T-cell (primary cell): ENCODE measurements around the gene ABCA8. TPM values are rescaled to one million over a fixed set of nuclear protein-coding genes. Genes with fewer than 3 reads are reported as not detected.

Source experiments
- ATAC-seq, 4 experiments: fragments of 200-7000 bp in 3 of 4; fragments of 150-1000 bp in 1 of 4; cut with Tn5 transposase; replicated peaks in 1 of 4; 1 replicate in 3 of 4; 2 replicates in 1 of 4; pipeline ENCODE4 v1.10.0; 2021; ENCODE audit warnings: moderate library complexity in 3 of 4, mild to moderate bottlenecking in 2 of 4, moderate number of reproducible peaks in 1 of 4
- CTCF ChIA-PET, 2 donors: fragments of 300-600 bp; sonication (Branson Sonifier 250); formaldehyde crosslinking; loops; one replicate each; lab custom pipeline; 2022; ENCODE audit warnings: antibody characterized with exemption in 2 of 2; lab: Charles Lee
- POLR2A ChIA-PET, 2 donors: fragments of 300-600 bp; sonication (Branson Sonifier 250); formaldehyde crosslinking; loops; one replicate each; lab custom pipeline; 2022; ENCODE audit warnings: antibody characterized with exemption in 2 of 2; lab: Charles Lee
- DNase-seq, 35 experiments: peaks; one replicate each; pipeline versions ENCODE4 v3.0.0 to v3.0.0-alpha.2; 2013 to 2023
- H3K27ac ChIP-seq: one replicate; pipeline ENCODE4 v1.5.1; 2013; ENCODE audit warnings: low read length
- H3K27me3 ChIP-seq, 2 experiments: replicated peaks in 1 of 2; 1 replicate in 1 of 2; 2 replicates in 1 of 2; pipeline versions ENCODE4 v1.6.1 to v1.7.0; 2013; ENCODE audit warnings: low read length in 1 of 2, mixed read lengths in 1 of 2; ENCODE audit not compliant: control insufficient read depth in 2 of 2, insufficient read depth in 2 of 2; ENCODE audit errors: extremely low read depth in 1 of 2
- H3K36me3 ChIP-seq, 2 donors: 1 replicate in 1 of 2; 2 replicates in 1 of 2; pipeline versions ENCODE4 v1.6.1 to v1.7.0; 2013; ENCODE audit warnings: low read length in 1 of 2; ENCODE audit not compliant: control insufficient read depth in 2 of 2, insufficient read depth in 1 of 2; ENCODE audit errors: extremely low read depth in 1 of 2
- H3K4me1 ChIP-seq, 2 experiments: 1 replicate in 1 of 2; 2 replicates in 1 of 2; pipeline versions ENCODE4 v1.6.1 to v1.7.0; 2013; ENCODE audit warnings: low read length in 2 of 2, mixed read lengths in 1 of 2; ENCODE audit not compliant: insufficient read depth in 2 of 2, control insufficient read depth in 1 of 2; ENCODE audit errors: extremely low read depth in 1 of 2
- H3K4me3 ChIP-seq, 2 donors: 1 replicate in 1 of 2; 2 replicates in 1 of 2; pipeline versions ENCODE4 v1.5.1 to v1.7.0; 2013; ENCODE audit warnings: mild to moderate bottlenecking in 2 of 2, low read length in 1 of 2, moderate library complexity in 1 of 2; ENCODE audit not compliant: control insufficient read depth in 1 of 2; ENCODE audit errors: extremely low read depth in 1 of 2
- H3K9me3 ChIP-seq: 2 replicates; pipeline ENCODE4 v1.7.0; 2013
- H3K27ac Mint-ChIP-seq, 2 donors: one replicate each; pipeline ENCODE4 v1.8.0; 2020 to 2021; ENCODE audit warnings: mild to moderate bottlenecking in 2 of 2, mixed read lengths in 2 of 2
- H3K27me3 Mint-ChIP-seq, 2 donors: one replicate each; pipeline ENCODE4 v1.8.0; 2021 to 2022; ENCODE audit warnings: mixed read lengths in 2 of 2
- H3K36me3 Mint-ChIP-seq: one replicate; pipeline ENCODE4 v1.8.0; 2021; ENCODE audit warnings: mixed read lengths
- H3K4me1 Mint-ChIP-seq, 3 donors: one replicate each; pipeline ENCODE4 v1.8.0; 2020 to 2022; ENCODE audit warnings: mixed read lengths in 3 of 3, mild to moderate bottlenecking in 1 of 3
- H3K4me3 Mint-ChIP-seq, 3 donors: one replicate each; pipeline ENCODE4 v1.8.0; 2020 to 2022; ENCODE audit warnings: mild to moderate bottlenecking in 3 of 3, mixed read lengths in 3 of 3, moderate library complexity in 3 of 3
- H3K9me3 Mint-ChIP-seq, 3 donors: one replicate each; pipeline ENCODE4 v1.8.0; 2020 to 2022; ENCODE audit warnings: mixed read lengths in 3 of 3
- WGBS: methylation state at CpG from one replicate; pipeline ENCODE4 v1.1.5; 2013; ENCODE audit warnings: missing lambda C conversion rate; ENCODE audit not compliant: insufficient coverage; 5-methylcytosine and 5-hydroxymethylcytosine counted together
- total RNA-seq, 35 experiments: library from RNA in 6 of 35; stranded (reverse) in 6 of 35; fragments of 120-200 nt in 1 of 35; gene quantifications; one replicate each; pipeline versions ENCODE4 v1.2.1 to v1.2.4 and lab custom pipeline; 2013 to 2026

Gene ABCA8
- total RNA-seq, 5 donors from 2014 or later (not counting 1 experiment from before 2014, with no cell fraction given) = 0.19 to 0.76 (median 0.32) TPM; not detected in 2

- WGBS = no CpG with 5 or more reads among the region's 2 CpGs
- Histone ChIP-seq H3K4me3 (no peak overlapping the region), H3K27ac (no peak overlapping the region), H3K27me3 (peaks cover 0 to 7% of the 10 kb centered on the region in 2 experiments), H3K9me3 (no peaks in the 10 kb centered on the region), H3K36me3 (no peaks in the 10 kb centered on the region), H3K4me1 (no peaks in the 10 kb centered on the region)
- no peaks in the 10 kb centered on the region for H3K36me3 Mint-ChIP-seq
- ChIA-PET CTCF (no interaction called here), POLR2A (no interaction called here)
- peaks cover 20 to 38% of the 10 kb centered on the region in 2 donors for H3K27me3 Mint-ChIP-seq
- no peak for DNase-seq
- no peak for ATAC-seq
- H3K27ac Mint-ChIP-seq = no peak overlapping the region
- no peaks in the 10 kb centered on the region for H3K4me1 Mint-ChIP-seq
- no peak overlapping the region for H3K4me3 Mint-ChIP-seq
- H3K9me3 Mint-ChIP-seq = no peaks in the 10 kb centered on the region
Measured at GRCh38 chr17:68835071-68835470, 120.1 kb downstream of the ABCA8 start.

DNA sequence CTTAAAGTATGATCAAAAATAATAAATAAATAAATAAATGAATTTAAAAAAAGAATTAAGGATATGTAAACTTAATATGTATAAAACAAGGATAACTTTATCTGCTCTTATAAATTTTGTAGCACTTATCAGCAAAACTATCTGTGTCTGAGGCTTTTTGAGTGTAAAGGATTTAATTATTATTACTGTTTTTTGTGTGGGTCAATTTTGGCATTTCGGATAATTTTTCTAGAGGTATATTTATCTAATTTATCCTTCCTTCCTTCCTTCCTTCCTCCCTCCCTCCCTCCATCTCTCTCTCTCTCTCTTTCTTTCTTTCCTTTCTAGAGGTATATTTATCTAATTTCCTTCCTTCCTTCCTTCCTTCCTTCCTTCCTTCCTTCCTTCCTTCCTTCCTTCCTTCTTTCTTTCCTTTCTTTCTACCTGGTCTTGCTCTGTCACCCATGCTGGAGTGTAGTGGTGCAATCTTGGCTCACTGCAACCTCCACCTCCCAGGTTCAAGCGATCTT, 120.8 kb downstream of the ABCA8 start:
- POLR2A ChIA-PET = no interaction called here

GRCh38 chr17:68832109-68832802, 122.9 kb downstream of the ABCA8 start:
- Histone ChIP-seq H3K4me1 (no peaks in the 10 kb centered on the region), H3K4me3 (no peak overlapping the region), H3K27me3 (peaks cover 0 to 2% of the 10 kb centered on the region in 2 experiments), H3K27ac (no peak overlapping the region), H3K36me3 (no peaks in the 10 kb centered on the region), H3K9me3 (no peaks in the 10 kb centered on the region)
- H3K27ac Mint-ChIP-seq = no peak overlapping the region
- ATAC-seq = no peak
- no peaks in the 10 kb centered on the region for H3K36me3 Mint-ChIP-seq
- H3K27me3 Mint-ChIP-seq = peaks cover 18 to 19% of the 10 kb centered on the region in 2 donors
- DNase-seq = no peak
- H3K4me1 Mint-ChIP-seq = no peaks in the 10 kb centered on the region
- ChIA-PET POLR2A (no interaction called here), CTCF (no interaction called here)
- H3K9me3 Mint-ChIP-seq = no peaks in the 10 kb centered on the region
- no peak overlapping the region for H3K4me3 Mint-ChIP-seq
- 20% methylated on average over 2 of the region's 2 CpGs for WGBS

More for the DNA sequence above, 120.8 kb downstream of the ABCA8 start:
- H3K4me3 ChIP-seq = no peak overlapping the region
- ATAC-seq = no peak
- Mint-ChIP-seq H3K36me3 (no peaks in the 10 kb centered on the region), H3K4me1 (no peaks in the 10 kb centered on the region), H3K27me3 (peaks cover 20 to 31% of the 10 kb centered on the region in 2 donors), H3K4me3 (no peak overlapping the region), H3K9me3 (no peaks in the 10 kb centered on the region), H3K27ac (no peak overlapping the region)
- H3K27me3 ChIP-seq = peaks cover 0 to 5% of the 10 kb centered on the region in 2 experiments
- no peak for DNase-seq
- no peaks in the 10 kb centered on the region for H3K4me1 ChIP-seq
- H3K9me3 ChIP-seq = no peaks in the 10 kb centered on the region
- CTCF ChIA-PET = no interaction called here
- no CpG with 5 or more reads among the region's 2 CpGs for WGBS
- H3K36me3 ChIP-seq = no peaks in the 10 kb centered on the region
- no peak overlapping the region for H3K27ac ChIP-seq

DNA sequence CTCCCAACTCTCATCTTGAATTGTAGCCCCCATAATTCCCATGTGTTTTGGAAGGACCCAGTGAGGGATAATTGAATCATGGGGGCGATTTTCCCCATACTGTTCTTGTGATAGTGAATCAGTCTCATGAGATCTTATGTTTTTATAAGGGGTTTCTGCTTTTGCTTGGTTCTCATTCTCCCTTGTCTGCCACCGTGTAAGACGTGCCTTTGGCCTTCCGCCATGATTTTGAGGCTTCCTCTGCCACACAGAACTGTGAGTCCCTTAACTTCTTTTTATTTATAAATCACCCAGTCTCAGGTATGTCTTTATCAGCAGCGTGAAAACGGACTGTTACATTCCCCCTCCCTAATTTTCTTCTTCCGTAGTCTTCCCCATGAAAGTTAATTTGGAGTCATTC, 124.0 kb downstream of the ABCA8 start:
- peaks cover 0 to 2% of the 10 kb centered on the region in 2 experiments for H3K27me3 ChIP-seq
- no peaks in the 10 kb centered on the region for H3K9me3 ChIP-seq
- Mint-ChIP-seq H3K9me3 (no peaks in the 10 kb centered on the region), H3K4me1 (no peaks in the 10 kb centered on the region), H3K36me3 (no peaks in the 10 kb centered on the region), H3K4me3 (no peak overlapping the region), H3K27me3 (peaks cover 10 to 11% of the 10 kb centered on the region in 2 donors), H3K27ac (no peak overlapping the region)
- DNase-seq = no peak
- H3K4me1 ChIP-seq = no peaks in the 10 kb centered on the region
- no peak for ATAC-seq
- ChIA-PET POLR2A (no interaction called here), CTCF (no interaction called here)
- WGBS = 90% methylated on average over 6 of the region's 7 CpGs
- no peak overlapping the region for H3K4me3 ChIP-seq
- no peaks in the 10 kb centered on the region for H3K36me3 ChIP-seq
- H3K27ac ChIP-seq = no peak overlapping the region

- Histone ChIP-seq H3K9me3 (no peaks in the 10 kb centered on the region), H3K27me3 (no peaks in the 10 kb centered on the region), H3K27ac (no peak overlapping the region), H3K36me3 (no peaks in the 10 kb centered on the region), H3K4me1 (no peaks in the 10 kb centered on the region), H3K4me3 (no peak overlapping the region)
- H3K4me1 Mint-ChIP-seq = no peaks in the 10 kb centered on the region
- no peaks in the 10 kb centered on the region for H3K9me3 Mint-ChIP-seq
- no peak overlapping the region for H3K27ac Mint-ChIP-seq
- WGBS = no CpG with 5 or more reads among the region's 2 CpGs
- DNase-seq (no peak), ATAC-seq (no peak)
- CTCF ChIA-PET = no interaction called here
- POLR2A ChIA-PET = no interaction called here
- no peaks in the 10 kb centered on the region for H3K36me3 Mint-ChIP-seq
- H3K27me3 Mint-ChIP-seq = peaks cover 10 to 11% of the 10 kb centered on the region in 2 donors
- H3K4me3 Mint-ChIP-seq = no peak overlapping the region
Measured at GRCh38 chr17:68830313-68830712, 124.9 kb downstream of the ABCA8 start.

GRCh38 chr17:68829211-68829610, 126.0 kb downstream of the ABCA8 start:
- Mint-ChIP-seq H3K27ac (no peak overlapping the region), H3K27me3 (peaks cover 10 to 11% of the 10 kb centered on the region in 2 donors), H3K4me1 (no peaks in the 10 kb centered on the region), H3K36me3 (no peaks in the 10 kb centered on the region), H3K4me3 (no peak overlapping the region), H3K9me3 (no peaks in the 10 kb centered on the region)
- no peaks in the 10 kb centered on the region for H3K36me3 ChIP-seq
- no CpG with 5 or more reads among the region's 4 CpGs for WGBS
- ChIA-PET CTCF (no interaction called here), POLR2A (no interaction called here)
- no peaks in the 10 kb centered on the region for H3K9me3 ChIP-seq
- ATAC-seq (no peak), DNase-seq (no peak)
- H3K4me1 ChIP-seq = no peaks in the 10 kb centered on the region
- H3K27me3 ChIP-seq = no peaks in the 10 kb centered on the region
- no peak overlapping the region for H3K27ac ChIP-seq
- H3K4me3 ChIP-seq = no peak overlapping the region
